ENCODE results near the gene DIP2A.

- TF ChIP-seq CTCF (IDR thresholded peaks at IDR 0.05; ENCODE audit: borderline replicate concordance, extremely low read depth, low read length, poor library complexity, severe bottlenecking) = no peak
- TF ChIP-seq EZH2 (IDR thresholded peaks at IDR 0.05; ENCODE audit: borderline replicate concordance, low read depth, low read length, severe bottlenecking) = no peak
These were observed 4.5 kb upstream of the DIP2A start for GRCh38 chr21:46454142-46454541.

All from DND-41 (cell line).